GM12878 (cell line): ENCODE measurements around the gene ZNF425. TPM values are rescaled to one million over a fixed set of nuclear protein-coding genes. Genes with fewer than 3 reads are reported as not detected.

Experiments used
- ATAC-seq: fragments of 200-7000 bp; cut with Tn5 transposase; 3 replicates; pipeline ENCODE4 v1.9.1; 2020; ENCODE audit warnings: mild to moderate bottlenecking, moderate library complexity
- BruUV-seq: library from RNA; stranded (reverse); fragments of 400-500 nt; replicated peaks from 2 replicates; lab custom pipeline; 2021; lab: Mats Ljungman, UMichigan
- CTCF ChIA-PET: fragments of 300-600 bp; sonication (Branson Sonifier 250); formaldehyde crosslinking; extraction: SDS; loops from one replicate; lab custom pipeline; 2021; ENCODE audit warnings: inconsistent platforms; lab: Yijun Ruan, JAX
- POLR2A ChIA-PET: fragments of 350-600 bp; formaldehyde crosslinking; extraction: SDS; loops from one replicate; lab custom pipeline; 2021; ENCODE audit warnings: inconsistent platforms; lab: Charles Lee
- RAD21 ChIA-PET: fragments of 300-600 bp; sonication (Branson Sonifier 250); formaldehyde crosslinking; loops from one replicate; lab custom pipeline; 2023; ENCODE audit warnings: antibody characterized with exemption; ENCODE audit not compliant: unreplicated experiment; lab: Charles Lee
- SMC1A ChIA-PET: fragments of 300-600 bp; sonication (Branson Sonifier 250); formaldehyde crosslinking; loops from one replicate; lab custom pipeline; 2023; ENCODE audit not compliant: unreplicated experiment, uncharacterized antibody; lab: Charles Lee
- DNase-seq: peaks from one replicate; pipeline ENCODE4 v3.0.0-alpha.2; 2011; ENCODE audit warnings: low read depth, low spot score
- FAIRE-seq: peaks from 3 replicates; lab custom pipeline; 2011; peaks lifted over from hg19 to GRCh38; lab: Jason Lieb, UNC
- H2AFZ ChIP-seq: 2 replicates; pipeline ENCODE4 v1.6.0; 2011; ENCODE audit warnings: low read depth, low read length, control low read depth; ENCODE audit not compliant: control insufficient read depth
- H3K27ac ChIP-seq: 2 replicates; pipeline ENCODE4 v1.5.1; 2011; ENCODE audit warnings: control low read depth; ENCODE audit not compliant: control insufficient read depth, insufficient read depth
- H3K27me3 ChIP-seq, 2 experiments: replicated peaks in 1 of 2; 2 replicates each; pipeline versions ENCODE4 v1.6.0 to v1.6.1; 2011; ENCODE audit warnings: low read length in 1 of 2; ENCODE audit not compliant: control insufficient read depth in 2 of 2, insufficient read depth in 2 of 2
- H3K36me3 ChIP-seq, 2 experiments: 2 replicates each; pipeline ENCODE4 v1.5.1; 2011; ENCODE audit warnings: low read length in 1 of 2; ENCODE audit not compliant: control insufficient read depth in 2 of 2, insufficient read depth in 2 of 2
- H3K4me1 ChIP-seq: 2 replicates; pipeline ENCODE4 v1.6.1; 2011; ENCODE audit warnings: mild to moderate bottlenecking, low read length, moderate library complexity, mixed read lengths; ENCODE audit not compliant: control insufficient read depth, insufficient read depth
- H3K4me2 ChIP-seq: 2 replicates; pipeline ENCODE4 v1.6.0; 2011; ENCODE audit warnings: control low read depth; ENCODE audit not compliant: control insufficient read depth, insufficient read depth
- H3K4me3 ChIP-seq: fragments of 200-600 bp; sonication (generic); 2 replicates; pipeline ENCODE4 v1.5.1; 2016
- H3K79me2 ChIP-seq: 2 replicates; pipeline ENCODE4 v1.6.0; 2011; ENCODE audit warnings: low read length; ENCODE audit not compliant: control insufficient read depth, insufficient read depth
- H3K9ac ChIP-seq: 2 replicates; pipeline ENCODE4 v1.8.0; 2011; ENCODE audit warnings: low read length, control low read depth, mixed read lengths; ENCODE audit not compliant: control insufficient read depth, insufficient read depth
- H3K9me3 ChIP-seq: replicated peaks from 3 replicates; pipeline ENCODE4 v1.5.1; 2011; ENCODE audit warnings: mild to moderate bottlenecking, low read length; ENCODE audit not compliant: control insufficient read depth, insufficient read depth
- H4K20me1 ChIP-seq: 2 replicates; pipeline ENCODE4 v1.6.0; 2011; ENCODE audit not compliant: control insufficient read depth, insufficient read depth
- CUX1 ChIP-seq: IDR thresholded peaks from 2 replicates; pipeline ENCODE4 v1.6.1; 2012; ENCODE audit warnings: improper control_type of control experiment, low read depth, low read length; ENCODE audit not compliant: insufficient replicate concordance
- ELK1 ChIP-seq: IDR thresholded peaks from 2 replicates; pipeline ENCODE4 v1.6.1; 2012; ENCODE audit warnings: low read depth, low read length, improper control_type of control experiment
- FOXM1 ChIP-seq: IDR thresholded peaks from 2 replicates; pipeline ENCODE4 v1.6.1; 2012; ENCODE audit warnings: low read depth, mild to moderate bottlenecking, inconsistent platforms, low read length, moderate library complexity
- JUNB ChIP-seq: IDR thresholded peaks from 2 replicates; pipeline ENCODE4 v1.6.1; 2016; ENCODE audit warnings: antibody characterized with exemption, mild to moderate bottlenecking
- JUND ChIP-seq: IDR thresholded peaks from 2 replicates; pipeline ENCODE4 v1.6.1; 2012; ENCODE audit warnings: low read depth, mild to moderate bottlenecking, low read length, improper control_type of control experiment, moderate library complexity
- NFIC ChIP-seq: IDR thresholded peaks from 2 replicates; pipeline ENCODE4 v1.6.1; 2012; ENCODE audit warnings: low read depth, mild to moderate bottlenecking, inconsistent platforms, low read length, moderate library complexity
- SMAD1 ChIP-seq: fragments of 450-650 bp; IDR thresholded peaks from 2 replicates; pipeline ENCODE4 v1.6.1; 2018; ENCODE audit warnings: mild to moderate bottlenecking, low read depth; ENCODE audit not compliant: partially characterized antibody
- TCF12 ChIP-seq: IDR thresholded peaks from 2 replicates; pipeline ENCODE4 v1.6.1; 2011; ENCODE audit warnings: low read depth, mild to moderate bottlenecking, low read length
- ZBED1 ChIP-seq: IDR thresholded peaks from 2 replicates; pipeline ENCODE4 v1.6.1; 2016; ENCODE audit warnings: borderline replicate concordance
- ZZZ3 ChIP-seq: IDR thresholded peaks from 2 replicates; pipeline ENCODE4 v1.6.1; 2011; ENCODE audit warnings: low read depth; ENCODE audit not compliant: control insufficient read depth, insufficient read length
- WGBS: methylation state at CpG from one replicate; pipeline ENCODE4 v1.1.6; 2016; ENCODE audit warnings: low lambda C conversion rate; ENCODE audit not compliant: insufficient replicate concordance, insufficient coverage; ENCODE audit errors: missing lambda C conversion rate; 5-methylcytosine and 5-hydroxymethylcytosine counted together
- in situ Hi-C: fragments of 300-500 bp; cut with MboI; formaldehyde crosslinking; loops from 9 replicates; pipeline ENCODE4 v1.14.3; 2018; ENCODE audit warnings: mixed read lengths
- intact Hi-C: fragments of 100-400 bp; cut with micrococcal nuclease; formaldehyde crosslinking; loops from one replicate; pipeline ENCODE4 v1.14.2; 2022; ENCODE audit not compliant: unreplicated experiment
- polyA plus RNA-seq, 11 experiments: library from polyadenylated mRNA; depleted of rRNA in 4 of 11; unstranded in 6 of 11; stranded (reverse) in 5 of 11; fragments of >200 nt; fragmentation: Nextera tagmentation in 4 of 11; fragmentation: Illumina TruSeq in 1 of 11; extraction: Ambion mirVana in 4 of 11; extraction: Trizol in 1 of 11; gene quantifications; 1 replicate in 1 of 11; 2 replicates in 10 of 11; pipeline versions ENCODE4 v1.2.1 to v1.2.3, GENCODE V29; 2011 to 2016; ENCODE audit warnings: inconsistent platforms in 2 of 11, missing spikeins in 2 of 11, low read depth in 1 of 11
- total RNA-seq, 4 experiments: library from RNA; depleted of rRNA in 3 of 4; stranded (reverse); fragments of >200 nt in 3 of 4; fragmentation: Illumina TruSeq in 1 of 4; extraction: Trizol in 1 of 4; gene quantifications; 2 replicates each; pipeline versions ENCODE4 v1.2.1 to v1.2.3, GENCODE V29; 2013 to 2021
- TF ChIP-seq, protein P1 (sequence below): fragments of 450-650 bp; IDR thresholded peaks from 2 replicates; pipeline ENCODE4 v1.6.1; 2017; ENCODE audit warnings: mild to moderate bottlenecking, moderate library complexity

The ZNF425 gene
- total and polyA plus RNA-seq, 10 of the 15 experiments (the other 5 are each of a cell fraction or from before 2014, with no cell fraction given), result 0.19 to 1.8 (median 0.91) TPM

GRCh38 chr7:149087376-149087775 lies 38.7 kb downstream of the ZNF425 start:
- peaks cover 6% of the 10 kb centered on the region for H3K79me2 ChIP-seq
- no peaks in the 10 kb centered on the region; a peak in 1 of 4 replicates for H3K36me3 ChIP-seq
- in situ Hi-C loops (no loop called here), intact Hi-C loops (no loop called here)
- no TSS peak for BruUV-seq
- no peaks in the 10 kb centered on the region for H3K27me3 ChIP-seq
- ATAC-seq, result no peak
- ChIA-PET POLR2A (interaction anchor here (1.3 kb wide), 1 partner anchor 39 kb away, joined by 3 read pairs; the partner anchor contains the start of gene ZNF425), CTCF (interaction anchor here (0.6 kb wide), 1 partner anchor 38 kb away, joined by 4 read pairs; no protein-coding TSS in a partner anchor), SMC1A (interaction anchor here (0.6 to 1.1 kb wide), 3 partner anchors 64 to 213 kb away, joined by 3 to 5 read pairs (median 3); partner anchors contain the start of gene ZNF282), RAD21 (interaction anchor here (1.0 kb wide), 1 partner anchor 21 kb away, joined by 4 read pairs; no protein-coding TSS in a partner anchor)
- peaks cover 4% of the 10 kb centered on the region; the same call in 2 of the 3 replicates for H3K9me3 ChIP-seq
- H3K4me1 ChIP-seq, result no peaks in the 10 kb centered on the region; the same call in 1 of the 2 replicates
- no peak overlapping the region for H3K4me2 ChIP-seq
- no peak overlapping the region for H3K27ac ChIP-seq
- 98% methylated on average over 6 of the region's 6 CpGs for WGBS
- H2AFZ ChIP-seq, result no peak overlapping the region
- FAIRE-seq, result no peak
- DNase-seq, result no peak
- no peak overlapping the region for H3K9ac ChIP-seq
- no peaks in the 10 kb centered on the region for H4K20me1 ChIP-seq
- H3K4me3 ChIP-seq, result no peak overlapping the region
- TF ChIP-seq JUNB (no peak), ELK1 (no peak), ZBED1 (no peak), ZZZ3 (no peak), CUX1 (no peak), JUND (no peak), FOXM1 (no peak), NFIC (no peak), TCF12 (no peak), SMAD1 (no peak)
- TF ChIP-seq, protein P1, sequence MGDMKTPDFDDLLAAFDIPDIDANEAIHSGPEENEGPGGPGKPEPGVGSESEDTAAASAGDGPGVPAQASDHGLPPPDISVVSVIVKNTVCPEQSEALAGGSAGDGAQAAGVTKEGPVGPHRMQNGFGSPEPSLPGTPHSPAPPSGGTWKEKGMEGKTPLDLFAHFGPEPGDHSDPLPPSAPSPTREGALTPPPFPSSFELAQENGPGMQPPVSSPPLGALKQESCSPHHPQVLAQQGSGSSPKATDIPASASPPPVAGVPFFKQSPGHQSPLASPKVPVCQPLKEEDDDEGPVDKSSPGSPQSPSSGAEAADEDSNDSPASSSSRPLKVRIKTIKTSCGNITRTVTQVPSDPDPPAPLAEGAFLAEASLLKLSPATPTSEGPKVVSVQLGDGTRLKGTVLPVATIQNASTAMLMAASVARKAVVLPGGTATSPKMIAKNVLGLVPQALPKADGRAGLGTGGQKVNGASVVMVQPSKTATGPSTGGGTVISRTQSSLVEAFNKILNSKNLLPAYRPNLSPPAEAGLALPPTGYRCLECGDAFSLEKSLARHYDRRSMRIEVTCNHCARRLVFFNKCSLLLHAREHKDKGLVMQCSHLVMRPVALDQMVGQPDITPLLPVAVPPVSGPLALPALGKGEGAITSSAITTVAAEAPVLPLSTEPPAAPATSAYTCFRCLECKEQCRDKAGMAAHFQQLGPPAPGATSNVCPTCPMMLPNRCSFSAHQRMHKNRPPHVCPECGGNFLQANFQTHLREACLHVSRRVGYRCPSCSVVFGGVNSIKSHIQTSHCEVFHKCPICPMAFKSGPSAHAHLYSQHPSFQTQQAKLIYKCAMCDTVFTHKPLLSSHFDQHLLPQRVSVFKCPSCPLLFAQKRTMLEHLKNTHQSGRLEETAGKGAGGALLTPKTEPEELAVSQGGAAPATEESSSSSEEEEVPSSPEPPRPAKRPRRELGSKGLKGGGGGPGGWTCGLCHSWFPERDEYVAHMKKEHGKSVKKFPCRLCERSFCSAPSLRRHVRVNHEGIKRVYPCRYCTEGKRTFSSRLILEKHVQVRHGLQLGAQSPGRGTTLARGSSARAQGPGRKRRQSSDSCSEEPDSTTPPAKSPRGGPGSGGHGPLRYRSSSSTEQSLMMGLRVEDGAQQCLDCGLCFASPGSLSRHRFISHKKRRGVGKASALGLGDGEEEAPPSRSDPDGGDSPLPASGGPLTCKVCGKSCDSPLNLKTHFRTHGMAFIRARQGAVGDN, result no peak
